ENCODE results near the gene UGT1A3. TPM values are rescaled to one million over a fixed set of nuclear protein-coding genes. Genes with fewer than 3 reads are reported as not detected.

UGT1A3 gene
- total and polyA plus RNA-seq, 4 donors: 7.0 to 61.6 (median 18.2) TPM; not detected in 1

- TF ChIP-seq, protein P1, sequence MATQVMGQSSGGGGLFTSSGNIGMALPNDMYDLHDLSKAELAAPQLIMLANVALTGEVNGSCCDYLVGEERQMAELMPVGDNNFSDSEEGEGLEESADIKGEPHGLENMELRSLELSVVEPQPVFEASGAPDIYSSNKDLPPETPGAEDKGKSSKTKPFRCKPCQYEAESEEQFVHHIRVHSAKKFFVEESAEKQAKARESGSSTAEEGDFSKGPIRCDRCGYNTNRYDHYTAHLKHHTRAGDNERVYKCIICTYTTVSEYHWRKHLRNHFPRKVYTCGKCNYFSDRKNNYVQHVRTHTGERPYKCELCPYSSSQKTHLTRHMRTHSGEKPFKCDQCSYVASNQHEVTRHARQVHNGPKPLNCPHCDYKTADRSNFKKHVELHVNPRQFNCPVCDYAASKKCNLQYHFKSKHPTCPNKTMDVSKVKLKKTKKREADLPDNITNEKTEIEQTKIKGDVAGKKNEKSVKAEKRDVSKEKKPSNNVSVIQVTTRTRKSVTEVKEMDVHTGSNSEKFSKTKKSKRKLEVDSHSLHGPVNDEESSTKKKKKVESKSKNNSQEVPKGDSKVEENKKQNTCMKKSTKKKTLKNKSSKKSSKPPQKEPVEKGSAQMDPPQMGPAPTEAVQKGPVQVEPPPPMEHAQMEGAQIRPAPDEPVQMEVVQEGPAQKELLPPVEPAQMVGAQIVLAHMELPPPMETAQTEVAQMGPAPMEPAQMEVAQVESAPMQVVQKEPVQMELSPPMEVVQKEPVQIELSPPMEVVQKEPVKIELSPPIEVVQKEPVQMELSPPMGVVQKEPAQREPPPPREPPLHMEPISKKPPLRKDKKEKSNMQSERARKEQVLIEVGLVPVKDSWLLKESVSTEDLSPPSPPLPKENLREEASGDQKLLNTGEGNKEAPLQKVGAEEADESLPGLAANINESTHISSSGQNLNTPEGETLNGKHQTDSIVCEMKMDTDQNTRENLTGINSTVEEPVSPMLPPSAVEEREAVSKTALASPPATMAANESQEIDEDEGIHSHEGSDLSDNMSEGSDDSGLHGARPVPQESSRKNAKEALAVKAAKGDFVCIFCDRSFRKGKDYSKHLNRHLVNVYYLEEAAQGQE (IDR thresholded peaks at IDR 0.05): no peak
- TF ChIP-seq HNF4A (conservative IDR thresholded peaks at IDR 0.05): no peak
- TF ChIP-seq RXRA (IDR thresholded peaks at IDR 0.05): no peak
- TF ChIP-seq FOXA1 (IDR thresholded peaks at IDR 0.05): no peak
- TF ChIP-seq, protein P2, sequence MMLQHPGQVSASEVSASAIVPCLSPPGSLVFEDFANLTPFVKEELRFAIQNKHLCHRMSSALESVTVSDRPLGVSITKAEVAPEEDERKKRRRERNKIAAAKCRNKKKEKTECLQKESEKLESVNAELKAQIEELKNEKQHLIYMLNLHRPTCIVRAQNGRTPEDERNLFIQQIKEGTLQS (IDR thresholded peaks at IDR 0.05): no peak
- no peak for TF ChIP-seq FOXA2 (IDR thresholded peaks at IDR 0.05)
- no peak for TF ChIP-seq EGR1 (IDR thresholded peaks at IDR 0.05; ENCODE audit: low read depth in 2 of 2)
- no peak for TF ChIP-seq SP1 (IDR thresholded peaks at IDR 0.05)
- no peak for TF ChIP-seq HNF4G (IDR thresholded peaks at IDR 0.05)
- TF ChIP-seq JUND (IDR thresholded peaks at IDR 0.05): no peak
Observed at GRCh38 chr2:233819884-233820773, 91.3 kb downstream of the UGT1A3 start (continued).

DNA sequence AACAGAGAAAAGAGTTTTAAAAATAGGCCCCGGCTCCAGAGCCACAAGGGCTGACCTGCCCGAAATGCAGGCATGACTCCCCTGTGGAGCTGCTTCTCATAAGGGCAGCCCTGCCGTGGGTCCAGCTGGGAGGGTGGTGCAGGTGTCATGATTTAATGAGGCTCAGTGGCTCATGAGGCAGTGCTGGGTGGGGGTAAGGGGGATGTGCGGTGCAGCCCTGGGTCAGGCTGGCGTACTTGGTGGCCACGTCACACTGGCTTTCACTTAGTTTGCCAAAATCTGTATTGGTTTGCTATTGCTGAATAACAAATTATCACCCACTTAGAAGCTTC, 91.9 kb downstream of the UGT1A3 start:
- Histone ChIP-seq H3K4me3 (ENCODE audit: low read depth in 1 of 3, low read length in 3 of 3) (no peak overlapping the region), H3K4me1 (ENCODE audit: control insufficient read depth in 4 of 4, insufficient read depth in 4 of 4, low read length in 3 of 4) (peaks cover 6 to 38% (median 24%) of the 10 kb centered on the region in 4 donors), H3K9me3 (ENCODE audit: control insufficient read depth in 4 of 4, low read length in 3 of 4) (no peaks in the 10 kb centered on the region), H3K9ac (ENCODE audit: low read depth in 1 of 2, low read length in 2 of 2) (no peak overlapping the region), H3K36me3 (ENCODE audit: control insufficient read depth in 4 of 4, insufficient read depth in 3 of 4, low read depth in 1 of 4, low read length in 3 of 4) (no peaks in the 10 kb centered on the region), H3K27ac (ENCODE audit: low read depth in 1 of 2, low read length in 2 of 2) (no peak overlapping the region), H3K27me3 (ENCODE audit: control insufficient read depth in 4 of 4, insufficient read depth in 4 of 4, low read length in 3 of 4) (no peaks in the 10 kb centered on the region)
- DNase-seq (ENCODE audit: low spot score): no peak
- TF ChIP-seq NR2F2 (IDR thresholded peaks at IDR 0.05) (no peak), FOXA1 (IDR thresholded peaks at IDR 0.05) (no peak), MAX (IDR thresholded peaks at IDR 0.05) (no peak), RAD21 (IDR thresholded peaks at IDR 0.05) (no peak), GABPA (IDR thresholded peaks at IDR 0.05 in 1 of 2, conservative IDR thresholded peaks at IDR 0.05 in 1 of 2) (no peak)
- 95% methylated on average over 6 of the region's 6 CpGs for WGBS

DNA sequence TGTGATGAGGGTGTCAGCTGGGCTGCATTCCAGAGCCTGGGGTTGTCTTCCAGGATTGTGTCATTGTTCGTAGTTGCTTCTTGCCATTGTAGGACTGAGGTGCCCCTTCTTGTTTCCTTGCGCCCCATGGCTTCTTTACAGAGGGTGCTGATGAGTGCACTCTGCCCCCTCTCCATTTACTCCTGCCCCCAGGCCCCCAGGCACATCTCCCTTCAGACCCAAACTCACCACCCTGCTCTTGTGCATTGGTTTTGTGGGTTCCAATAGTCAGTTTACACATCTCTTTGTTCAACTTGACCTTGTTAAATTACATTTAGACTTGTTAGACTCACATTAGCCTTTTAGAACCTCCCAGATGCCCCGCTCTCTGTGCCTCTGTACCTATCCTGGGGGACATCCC, 92.4 kb downstream of the UGT1A3 start:
- no peak overlapping the region for H3K4me3 ChIP-seq (ENCODE audit: low read depth in 1 of 3, low read length in 3 of 3)
- no peaks in the 10 kb centered on the region for H3K9me3 ChIP-seq (ENCODE audit: control insufficient read depth in 4 of 4, low read length in 3 of 4)
- DNase-seq (ENCODE audit: low spot score): no peak
- H3K36me3 ChIP-seq (ENCODE audit: control insufficient read depth in 4 of 4, insufficient read depth in 3 of 4, low read depth in 1 of 4, low read length in 3 of 4): no peaks in the 10 kb centered on the region
- 92% methylated on average over 3 of the region's 3 CpGs for WGBS
- no peak overlapping the region for H3K9ac ChIP-seq (ENCODE audit: low read depth in 1 of 2, low read length in 2 of 2)
- TF ChIP-seq HNF4G (IDR thresholded peaks at IDR 0.05) (no peak), FOXA1 (IDR thresholded peaks at IDR 0.05) (no peak), SP1 (IDR thresholded peaks at IDR 0.05) (no peak), JUND (IDR thresholded peaks at IDR 0.05) (no peak), TAF1 (conservative IDR thresholded peaks at IDR 0.05) (no peak), MAX (IDR thresholded peaks at IDR 0.05) (no peak), EGR1 (IDR thresholded peaks at IDR 0.05; ENCODE audit: low read depth in 2 of 2) (no peak), HNF4A (conservative IDR thresholded peaks at IDR 0.05) (no peak)
- TF ChIP-seq, protein P2 (IDR thresholded peaks at IDR 0.05): no peak
- TF ChIP-seq, protein P1 (IDR thresholded peaks at IDR 0.05): no peak
- H3K27ac ChIP-seq (ENCODE audit: low read depth in 1 of 2, low read length in 2 of 2): peak overlapping the region in 1 of 2 donors; percentile 88
- peaks cover 6 to 38% (median 24%) of the 10 kb centered on the region in 4 donors for H3K4me1 ChIP-seq (ENCODE audit: control insufficient read depth in 4 of 4, insufficient read depth in 4 of 4, low read length in 3 of 4)
- no peaks in the 10 kb centered on the region for H3K27me3 ChIP-seq (ENCODE audit: control insufficient read depth in 4 of 4, insufficient read depth in 4 of 4, low read length in 3 of 4)

Measured in liver (tissue), 9 donors.